Mesenchymal stem cell (in vitro differentiated cells and primary cell): ENCODE measurements around the gene MYO9A.

Source experiments
- DNase-seq: peaks from one replicate; pipeline ENCODE4 v3.0.0-alpha.2; 2013
- H2AFZ ChIP-seq: one replicate; pipeline ENCODE4 v1.6.1; 2013; ENCODE audit warnings: low read depth, mild to moderate bottlenecking, control low read depth, inconsistent platforms, low read length, moderate library complexity
- H2AK5ac ChIP-seq: 2 replicates; pipeline ENCODE4 v1.6.1; 2013; ENCODE audit warnings: low read length, moderate library complexity, mild to moderate bottlenecking, inconsistent platforms; ENCODE audit not compliant: severe bottlenecking
- H2BK120ac ChIP-seq: one replicate; pipeline ENCODE4 v1.6.1; 2013; ENCODE audit warnings: low read depth, mild to moderate bottlenecking, inconsistent platforms, low read length, moderate library complexity
- H2BK12ac ChIP-seq, 2 experiments: one replicate each; pipeline ENCODE4 v1.6.1; 2013; ENCODE audit warnings: inconsistent platforms in 2 of 2, low read length in 2 of 2, mild to moderate bottlenecking in 2 of 2, moderate library complexity in 2 of 2, control low read depth in 1 of 2
- H2BK15ac ChIP-seq: one replicate; pipeline ENCODE4 v1.6.1; 2013; ENCODE audit warnings: mild to moderate bottlenecking, low read depth, inconsistent platforms; ENCODE audit not compliant: poor library complexity, severe bottlenecking
- H2BK5ac ChIP-seq: 2 replicates; pipeline ENCODE4 v1.6.1; 2013; ENCODE audit warnings: low read depth, mild to moderate bottlenecking, low read length, control low read depth, inconsistent platforms; ENCODE audit not compliant: poor library complexity, severe bottlenecking
- H3K14ac ChIP-seq, 2 experiments: one replicate each; pipeline ENCODE4 v1.6.1; 2013; ENCODE audit warnings: inconsistent platforms in 2 of 2, low read length in 2 of 2, control low read depth in 1 of 2, mild to moderate bottlenecking in 1 of 2, moderate library complexity in 1 of 2
- H3K18ac ChIP-seq, 2 experiments: one replicate each; pipeline ENCODE4 v1.6.1; 2013; ENCODE audit warnings: inconsistent platforms in 2 of 2, low read length in 2 of 2, control low read depth in 1 of 2, low read depth in 1 of 2, mild to moderate bottlenecking in 1 of 2
- H3K23ac ChIP-seq, 2 experiments: one replicate each; pipeline ENCODE4 v1.6.1; 2013; ENCODE audit warnings: inconsistent platforms in 2 of 2, low read length in 2 of 2, mild to moderate bottlenecking in 2 of 2, moderate library complexity in 2 of 2, control low read depth in 1 of 2
- H3K27ac ChIP-seq: 2 replicates; pipeline ENCODE4 v1.5.1; 2013; ENCODE audit warnings: mild to moderate bottlenecking, moderate library complexity, low read length, control low read depth, inconsistent platforms; ENCODE audit not compliant: poor library complexity, severe bottlenecking
- H3K27me3 ChIP-seq, 2 experiments: 2 replicates each; pipeline versions ENCODE4 v1.6.1 to v1.7.0; 2013; ENCODE audit warnings: low read length in 2 of 2, mild to moderate bottlenecking in 2 of 2, moderate library complexity in 2 of 2, control low read depth in 1 of 2, inconsistent platforms in 1 of 2; ENCODE audit not compliant: control insufficient read depth in 1 of 2, insufficient read depth in 1 of 2
- H3K36me3 ChIP-seq, 2 experiments: 2 replicates each; pipeline versions ENCODE4 v1.6.1 to v1.7.0; 2013; ENCODE audit warnings: low read length in 2 of 2, control low read depth in 1 of 2, inconsistent platforms in 1 of 2, low read depth in 1 of 2, mild to moderate bottlenecking in 1 of 2; ENCODE audit not compliant: insufficient read depth in 2 of 2, control insufficient read depth in 1 of 2
- H3K4ac ChIP-seq, 2 experiments: one replicate each; pipeline ENCODE4 v1.6.1; 2013; ENCODE audit warnings: inconsistent platforms in 2 of 2, low read length in 2 of 2, mild to moderate bottlenecking in 2 of 2, moderate library complexity in 2 of 2, control low read depth in 1 of 2, low read depth in 1 of 2
- H3K4me1 ChIP-seq: 2 replicates; pipeline ENCODE4 v1.6.1; 2013; ENCODE audit warnings: low read depth, low read length, control low read depth; ENCODE audit not compliant: control insufficient read depth, insufficient read depth
- H3K4me2 ChIP-seq: 2 replicates; pipeline ENCODE4 v1.6.1; 2013; ENCODE audit warnings: low read length, mild to moderate bottlenecking, inconsistent platforms; ENCODE audit not compliant: poor library complexity, severe bottlenecking
- H3K4me3 ChIP-seq, 2 experiments: 2 replicates each; pipeline versions ENCODE4 v1.5.1 to v1.7.0; 2013; ENCODE audit warnings: low read length in 2 of 2, mild to moderate bottlenecking in 2 of 2, control low read depth in 1 of 2, low read depth in 1 of 2; ENCODE audit not compliant: insufficient read depth in 1 of 2
- H3K79me1 ChIP-seq: replicated peaks from 2 replicates; pipeline ENCODE4 v1.6.1; 2013; ENCODE audit warnings: mild to moderate bottlenecking, control low read depth, low read length, inconsistent platforms; ENCODE audit not compliant: poor library complexity, severe bottlenecking
- H3K9ac ChIP-seq: 2 replicates; pipeline ENCODE4 v1.7.0; 2013; ENCODE audit warnings: mild to moderate bottlenecking, low read length, moderate library complexity
- H3K9me3 ChIP-seq: 2 replicates; pipeline ENCODE4 v1.7.0; 2013; ENCODE audit warnings: mild to moderate bottlenecking, low read length; ENCODE audit not compliant: control insufficient read depth
- H4K8ac ChIP-seq: one replicate; pipeline ENCODE4 v1.6.1; 2013; ENCODE audit warnings: inconsistent platforms, mild to moderate bottlenecking, low read length, moderate library complexity
- H4K91ac ChIP-seq: one replicate; pipeline ENCODE4 v1.6.1; 2013; ENCODE audit warnings: mild to moderate bottlenecking, low read length, inconsistent platforms
- WGBS: methylation state at CpG from one replicate; pipeline ENCODE4 v1.1.7; 2013; ENCODE audit warnings: mixed read lengths; 5-methylcytosine and 5-hydroxymethylcytosine counted together

Gene MYO9A

GRCh38 chr15:71812966-71813722 is 304.8 kb downstream of the MYO9A start:
- H2BK5ac ChIP-seq, result no peak overlapping the region
- no peak overlapping the region for H4K8ac ChIP-seq
- H3K23ac ChIP-seq, result no peak overlapping the region
- H3K9me3 ChIP-seq, result peaks cover 9% of the 10 kb centered on the region
- peaks cover 0 to 24% of the 10 kb centered on the region in 2 experiments for H3K27me3 ChIP-seq
- H2BK15ac ChIP-seq, result no peak overlapping the region
- peaks cover 0 to 26% of the 10 kb centered on the region in 2 experiments for H3K36me3 ChIP-seq
- H3K18ac ChIP-seq, result no peak overlapping the region
- H3K27ac ChIP-seq, result no peak overlapping the region
- no peak overlapping the region for H3K14ac ChIP-seq
- H2BK120ac ChIP-seq, result no peak overlapping the region
- H2BK12ac ChIP-seq, result no peak overlapping the region
- no peak overlapping the region for H2AFZ ChIP-seq
- no peak overlapping the region for H4K91ac ChIP-seq
- peaks cover 22% of the 10 kb centered on the region for H3K4me1 ChIP-seq
- H3K4me2 ChIP-seq, result no peak overlapping the region
- no peaks in the 10 kb centered on the region for H3K79me1 ChIP-seq
- H3K4ac ChIP-seq, result no peak overlapping the region
- no peak overlapping the region for H2AK5ac ChIP-seq
- no peak overlapping the region for H3K4me3 ChIP-seq
- no peak overlapping the region for H3K9ac ChIP-seq
- WGBS, result 95% methylated on average over 10 of the region's 16 CpGs
- no peak for DNase-seq

- no peak overlapping the region for H3K4me3 ChIP-seq
- H2AK5ac ChIP-seq, result no peak overlapping the region
- no peak overlapping the region for H4K8ac ChIP-seq
- no peak overlapping the region for H2AFZ ChIP-seq
- H3K14ac ChIP-seq, result no peak overlapping the region
- H3K27ac ChIP-seq, result no peak overlapping the region
- H3K23ac ChIP-seq, result no peak overlapping the region
- peaks cover 0 to 29% of the 10 kb centered on the region in 2 experiments for H3K27me3 ChIP-seq
- H3K36me3 ChIP-seq, result peaks cover 0 to 22% of the 10 kb centered on the region in 2 experiments
- DNase-seq, result no peak
- 92% methylated on average over 38 of the region's 38 CpGs for whole genome bisulfite sequencing
- H3K9ac ChIP-seq, result no peak overlapping the region
- H3K9me3 ChIP-seq, result no peaks in the 10 kb centered on the region
- peaks cover 32% of the 10 kb centered on the region for H3K4me1 ChIP-seq
- no peak overlapping the region for H2BK15ac ChIP-seq
- no peaks in the 10 kb centered on the region for H3K79me1 ChIP-seq
- H2BK12ac ChIP-seq, result no peak overlapping the region
- H2BK120ac ChIP-seq, result no peak overlapping the region
- H4K91ac ChIP-seq, result no peak overlapping the region
- H3K4me2 ChIP-seq, result no peak overlapping the region
- no peak overlapping the region for H2BK5ac ChIP-seq
- no peak overlapping the region for H3K18ac ChIP-seq
- no peak overlapping the region for H3K4ac ChIP-seq
Measured at GRCh38 chr15:71811752-71812735, 305.9 kb downstream of the MYO9A start.

GRCh38 chr15:71811036-71811736 is 306.8 kb downstream of the MYO9A start:
- no peak overlapping the region for H3K9ac ChIP-seq
- H3K14ac ChIP-seq, result no peak overlapping the region
- H4K8ac ChIP-seq, result no peak overlapping the region
- H2BK15ac ChIP-seq, result no peak overlapping the region
- H2BK120ac ChIP-seq, result no peak overlapping the region
- H3K4me1 ChIP-seq, result peaks cover 39% of the 10 kb centered on the region
- no peak overlapping the region for H3K23ac ChIP-seq
- no peak overlapping the region for H3K4me3 ChIP-seq
- no peak overlapping the region for H4K91ac ChIP-seq
- WGBS, result 94% methylated on average over 27 of the region's 27 CpGs
- H3K27me3 ChIP-seq, result peaks cover 0 to 29% of the 10 kb centered on the region in 2 experiments
- H3K4me2 ChIP-seq, result no peak overlapping the region
- DNase-seq, result no peak
- H2AFZ ChIP-seq, result no peak overlapping the region
- peaks cover 0 to 22% of the 10 kb centered on the region in 2 experiments for H3K36me3 ChIP-seq
- H2BK5ac ChIP-seq, result no peak overlapping the region
- no peak overlapping the region for H3K4ac ChIP-seq
- no peak overlapping the region for H2BK12ac ChIP-seq
- no peaks in the 10 kb centered on the region for H3K79me1 ChIP-seq
- H2AK5ac ChIP-seq, result no peak overlapping the region
- H3K27ac ChIP-seq, result no peak overlapping the region
- H3K18ac ChIP-seq, result no peak overlapping the region
- H3K9me3 ChIP-seq, result no peaks in the 10 kb centered on the region
